Colon (tissue), 2 donors: ENCODE results near the gene PAF1.
"Not testable (repeated sequence)": the region's sequence is repeated elsewhere in the genome, so short reads cannot be mapped to it uniquely, and the experiment has no call there.

ENCODE experiments used
- FAIRE-seq: peaks from 2 replicates; lab custom pipeline; 2012; peaks lifted over from hg19 to GRCh38; lab: Jason Lieb, UNC
- donor health status: control.
- donor health status: control.

Gene PAF1

GRCh38 chr19:39381910-39382611 lies 8.8 kb downstream of the PAF1 start:
- FAIRE-seq = no peak

GRCh38 chr19:39380521-39381502 lies 10.1 kb downstream of the PAF1 start:
- FAIRE-seq = no peak

DNA sequence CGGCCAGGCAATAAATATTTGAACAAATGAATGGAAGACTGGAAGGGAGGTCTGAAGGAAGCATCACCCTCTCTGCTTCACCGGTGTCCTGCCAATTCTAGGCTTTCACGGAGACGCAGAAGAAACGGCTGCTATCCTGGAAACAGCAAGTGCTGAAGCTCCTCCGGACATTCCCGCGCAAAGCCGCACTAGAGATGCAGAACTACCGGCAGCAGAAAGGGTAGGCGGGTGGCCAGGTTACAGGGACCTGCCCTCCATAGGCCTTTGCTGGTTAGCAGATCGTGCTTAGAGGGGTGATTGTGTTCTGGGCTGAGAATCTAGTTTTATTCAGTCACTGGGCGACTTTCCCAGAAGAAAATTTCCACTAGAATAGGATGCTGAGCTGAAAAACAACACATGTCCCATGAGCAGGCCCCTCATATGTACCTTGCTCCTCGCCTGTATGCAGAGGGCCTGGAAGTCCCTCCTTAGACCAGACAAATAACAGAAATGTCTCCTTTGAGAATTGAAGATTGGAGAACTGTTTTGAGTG lies 11.0 kb downstream of the PAF1 start:
- no peak for FAIRE-seq

GRCh38 chr19:39379366-39379765 lies 11.5 kb downstream of the PAF1 start:
- not testable (repeated sequence) for FAIRE-seq

GRCh38 chr19:39377373-39378362 lies 13.2 kb downstream of the PAF1 start:
- no peak for FAIRE-seq

- no peak for FAIRE-seq
Observed at GRCh38 chr19:39375929-39376328, 15.0 kb downstream of the PAF1 start.

DNA sequence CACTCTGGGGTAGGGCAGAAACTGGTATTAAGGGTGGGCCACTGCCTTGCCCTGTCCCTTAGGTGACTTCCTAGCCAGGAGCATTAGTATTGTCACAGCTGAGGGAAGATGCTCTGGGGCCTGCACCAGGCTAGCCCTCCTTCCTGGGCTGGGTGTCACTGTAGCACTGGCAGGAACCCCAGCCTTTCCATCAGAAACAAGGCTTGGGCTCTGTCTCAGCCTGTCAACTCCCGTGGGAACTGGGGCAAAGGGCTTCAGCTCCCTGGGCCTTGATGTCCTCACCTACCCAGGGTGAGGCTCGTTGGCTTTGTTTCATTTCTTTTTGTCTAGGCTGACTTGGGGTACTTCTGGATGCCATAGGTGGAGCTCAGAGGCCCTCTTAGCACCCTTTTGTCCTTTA lies 18.0 kb downstream of the PAF1 start:
- no peak for FAIRE-seq

DNA sequence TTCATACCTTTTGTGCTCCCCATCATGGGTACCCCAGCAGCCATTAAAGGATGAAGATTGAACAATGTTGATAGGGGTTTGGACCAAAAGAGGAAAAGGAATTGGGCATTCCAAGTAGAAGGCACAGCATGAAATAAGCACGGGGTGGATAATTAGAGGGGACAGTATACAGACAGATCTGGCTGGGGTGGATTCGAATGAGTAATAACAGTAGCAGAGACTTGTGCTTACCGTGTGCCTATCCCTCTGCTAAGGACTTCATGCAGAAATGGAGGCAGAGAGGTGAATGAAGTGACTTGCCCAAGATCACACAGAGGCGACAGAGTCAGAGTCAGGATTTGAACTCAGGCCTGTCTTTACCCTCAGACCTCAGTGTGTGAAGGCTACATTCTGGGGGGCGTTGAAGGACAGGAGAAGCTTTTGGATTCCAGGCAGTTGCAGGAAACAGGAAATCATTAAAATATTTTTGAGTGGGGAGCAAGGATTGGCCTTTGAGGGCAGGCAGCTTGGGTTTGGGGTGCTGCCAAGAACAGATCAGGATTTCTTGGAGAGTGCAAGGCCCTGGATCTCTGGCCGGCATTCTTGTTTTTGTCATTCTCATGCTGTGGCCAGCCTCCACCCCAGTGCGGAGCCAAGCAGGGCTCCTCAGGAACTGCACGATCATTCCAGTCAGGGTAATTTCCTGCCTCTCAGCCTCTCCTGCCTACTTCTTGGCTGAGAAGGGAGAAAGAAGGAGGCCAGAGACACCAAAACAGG lies 18.7 kb downstream of the PAF1 start:
- no peak for FAIRE-seq

DNA sequence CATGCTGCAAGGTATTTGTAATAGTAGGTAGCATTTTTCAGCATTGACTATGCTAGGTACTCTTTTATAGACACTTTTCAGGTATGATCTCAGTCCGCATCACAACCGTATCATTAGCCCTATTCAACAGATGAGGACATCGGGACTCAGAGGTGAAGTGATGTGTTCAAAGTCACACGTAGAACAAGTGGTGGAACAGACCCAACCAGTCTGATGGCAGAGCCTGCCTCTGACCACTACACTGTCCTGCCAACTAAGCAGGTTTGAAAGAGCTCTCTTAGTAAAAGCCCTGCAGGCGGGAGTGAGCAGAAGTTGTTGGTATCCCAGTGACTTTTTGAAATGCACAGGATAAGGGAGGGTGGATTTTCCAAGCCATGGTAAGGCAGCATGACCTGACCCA lies 20.2 kb downstream of the PAF1 start:
- no peak for FAIRE-seq

DNA sequence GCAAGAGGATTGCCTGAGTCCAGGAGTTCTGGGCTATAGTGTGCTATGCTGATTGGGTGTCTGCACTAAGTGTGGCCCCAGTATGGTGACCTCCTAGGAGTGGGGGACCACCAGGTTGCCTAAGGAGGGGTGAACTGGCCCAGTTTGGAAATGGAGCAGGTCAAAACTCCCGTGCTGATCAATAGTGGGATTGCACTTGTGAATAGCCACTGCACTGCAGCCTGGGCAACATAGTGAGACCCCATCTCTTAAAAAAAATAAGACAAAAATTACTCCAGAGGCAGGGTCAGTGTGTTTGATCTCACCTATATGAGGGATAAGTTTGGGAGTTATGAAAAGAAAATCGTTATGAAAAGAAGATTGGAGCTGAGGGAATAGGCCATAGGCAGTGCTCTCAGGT lies 21.7 kb downstream of the PAF1 start:
- no peak for FAIRE-seq

- no peak for FAIRE-seq
Observed at GRCh38 chr19:39365531-39365930, 25.4 kb downstream of the PAF1 start.

- FAIRE-seq = no peak
Observed at GRCh38 chr19:39363901-39364457, 26.9 kb downstream of the PAF1 start.

DNA sequence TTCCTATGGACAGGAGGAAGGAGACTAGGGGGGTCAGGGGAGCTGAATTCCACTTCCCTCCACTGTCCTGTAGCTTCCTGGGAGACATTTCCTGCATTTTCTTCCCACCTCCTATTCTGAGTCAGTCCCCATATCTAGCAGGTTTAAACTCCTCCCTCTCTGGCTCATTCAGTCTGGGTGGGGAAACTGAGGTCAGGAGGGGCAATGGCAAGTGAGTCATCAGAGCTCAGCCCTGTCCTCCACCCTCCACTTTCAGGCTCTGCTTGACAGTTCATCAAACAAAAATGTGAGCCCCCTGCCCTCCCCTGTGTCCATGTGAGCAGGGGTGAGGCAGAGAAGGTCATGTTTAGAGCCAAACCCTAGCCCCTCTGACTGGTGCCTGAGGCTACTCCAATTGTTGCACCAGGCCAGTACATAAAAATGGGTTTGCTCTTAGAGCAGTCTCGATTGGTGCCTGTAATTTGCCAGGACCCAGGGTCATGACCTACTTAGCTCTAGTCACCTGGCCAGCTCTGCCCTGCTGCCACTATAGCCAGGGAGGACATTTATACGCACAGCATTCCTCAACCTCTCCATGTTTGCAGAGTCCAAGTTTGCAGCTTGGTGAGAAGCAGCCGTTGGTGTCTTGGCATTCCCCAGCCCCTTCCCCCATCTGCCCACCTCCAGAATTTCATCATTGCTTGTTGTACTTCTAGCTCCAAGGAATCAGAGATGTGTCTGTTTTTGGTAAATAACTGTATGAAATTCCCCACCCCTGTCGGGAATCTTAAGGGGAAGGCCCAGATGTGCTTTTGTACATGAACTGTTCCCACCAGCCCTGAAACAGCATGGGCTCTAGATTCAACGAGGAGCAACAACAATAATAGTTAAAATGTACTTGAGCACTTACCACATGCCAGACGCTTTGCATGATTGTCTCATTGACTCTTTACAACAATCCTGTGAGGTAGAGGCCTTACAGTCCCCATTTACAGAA lies 27.9 kb downstream of the PAF1 start:
- no peak for FAIRE-seq

DNA sequence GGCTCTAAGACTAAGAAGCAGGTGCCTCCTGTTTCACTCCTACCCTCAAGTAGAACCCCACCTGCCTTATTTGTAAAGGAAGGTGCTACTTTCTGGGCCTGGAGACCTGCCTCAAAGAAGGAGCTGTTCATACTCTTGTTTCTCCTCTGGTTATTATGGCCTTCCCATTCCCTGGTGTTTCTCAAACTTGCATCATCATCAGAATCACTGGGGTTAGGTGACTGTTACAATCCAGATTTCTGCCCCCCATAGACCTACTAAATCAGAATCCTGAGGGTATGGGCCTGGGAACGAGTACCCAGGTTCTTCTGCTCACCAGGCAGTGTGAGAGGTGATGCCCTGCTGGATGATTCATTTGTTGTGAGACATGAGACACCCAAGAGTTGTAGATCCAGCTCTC lies 30.3 kb downstream of the PAF1 start:
- no peak for FAIRE-seq

DNA sequence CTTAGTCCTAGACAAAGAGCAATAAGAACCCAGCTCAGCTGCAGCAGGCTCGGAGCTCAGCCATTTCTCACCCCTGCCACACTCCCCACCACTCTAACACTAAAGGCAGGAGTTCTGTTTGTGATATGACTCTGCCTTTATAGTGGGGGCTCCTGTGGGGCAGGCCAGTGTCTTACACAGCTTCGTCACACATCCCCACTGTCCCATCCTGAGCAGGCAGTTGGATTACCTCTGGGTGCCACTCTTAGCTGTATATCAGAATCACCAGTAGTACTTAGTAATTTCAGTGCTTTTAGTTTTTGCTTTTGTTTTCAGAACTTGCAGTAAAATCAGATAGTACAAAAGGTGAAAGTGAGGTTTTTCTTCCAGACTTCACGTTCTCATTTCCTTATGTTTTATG lies 31.9 kb downstream of the PAF1 start:
- no peak for FAIRE-seq

DNA sequence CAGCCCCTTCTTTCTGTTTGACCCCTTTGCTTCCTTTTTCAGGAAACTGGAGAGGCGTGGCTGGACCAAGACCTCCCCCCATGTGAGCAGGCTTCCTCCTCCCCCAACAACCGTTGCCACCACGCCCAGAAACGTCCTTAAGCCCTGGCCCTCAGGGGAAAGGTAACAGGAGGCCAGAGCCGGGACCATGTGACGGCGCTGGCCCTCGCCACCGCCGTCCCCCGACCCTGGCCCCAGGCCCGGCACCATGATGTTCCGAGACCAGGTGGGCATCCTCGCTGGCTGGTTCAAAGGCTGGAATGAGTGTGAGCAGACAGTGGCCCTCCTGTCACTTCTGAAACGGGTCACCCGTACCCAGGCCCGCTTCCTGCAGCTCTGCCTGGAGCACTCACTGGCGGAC lies 34.3 kb downstream of the PAF1 start:
- no peak for FAIRE-seq

GRCh38 chr19:39356073-39356472 lies 34.8 kb downstream of the PAF1 start:
- FAIRE-seq = no peak

DNA sequence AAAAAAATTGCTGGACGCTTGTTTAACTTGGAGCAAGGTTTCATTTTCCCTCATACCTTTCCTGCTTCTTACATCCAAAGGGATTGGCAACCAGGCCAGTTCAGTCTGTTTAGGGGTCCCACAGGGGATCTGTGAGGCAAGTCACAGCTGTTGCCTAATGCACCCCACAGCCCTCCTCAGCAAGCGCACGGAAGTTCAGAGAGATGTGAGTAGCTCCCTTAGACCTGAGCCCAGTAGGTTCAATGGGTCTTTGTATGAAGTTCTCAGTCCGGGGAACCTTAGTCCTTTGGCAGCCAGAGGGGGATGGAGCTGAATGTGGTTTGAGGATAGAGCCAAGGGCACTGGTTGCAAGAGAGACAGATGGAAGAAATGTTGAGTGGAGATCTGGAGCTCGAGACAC lies 35.7 kb downstream of the PAF1 start:
- no peak for FAIRE-seq
